RWPE1 (cell line): Measurements from ENCODE around the gene JADE2.
"Not testable (repeated sequence)": the region's sequence is repeated elsewhere in the genome, so short reads cannot be mapped to it uniquely, and the experiment has no call there.

Source experiments
- CTCF ChIA-PET: fragments of 350-600 bp; sonication (Branson Sonifier 250); formaldehyde crosslinking; extraction: SDS; loops from one replicate; lab custom pipeline; 2021; lab: Yijun Ruan, JAX
- POLR2A ChIA-PET: fragments of 400-600 bp; formaldehyde crosslinking; extraction: SDS; loops from one replicate; lab custom pipeline; 2020; ENCODE audit warnings: antibody characterized with exemption; ENCODE audit not compliant: low non-redundant PET; lab: Yijun Ruan, JAX
- DNase-seq: peaks from one replicate; pipeline ENCODE4 v3.0.0; 2012; ENCODE audit warnings: low spot score
- H3K27ac ChIP-seq: fragments of 450-650 bp; 2 replicates; pipeline ENCODE4 v1.5.1; 2017
- CTCF ChIP-seq: fragments of 450-650 bp; conservative IDR thresholded peaks from 2 replicates; pipeline ENCODE4 v1.5.1; 2017; ENCODE audit warnings: low read depth, mild to moderate bottlenecking

The JADE2 gene

GRCh38 chr5:134490925-134491271 is 34.6 kb upstream of the JADE2 start:
- no peak overlapping the region for H3K27ac ChIP-seq
- CTCF ChIA-PET, result no interaction called here
- POLR2A ChIA-PET, result no interaction called here
- no peak for TF ChIP-seq CTCF
- DNase-seq, result no peak

- CTCF ChIA-PET, result interaction anchor here (0.6 kb wide), 1 partner anchor 14 kb away, joined by 3 read pairs; no protein-coding TSS in a partner anchor
- TF ChIP-seq CTCF, result no peak
- POLR2A ChIA-PET, result no interaction called here
- H3K27ac ChIP-seq, result no peak overlapping the region
- DNase-seq, result no peak
Measured at GRCh38 chr5:134491841-134492442, 33.5 kb upstream of the JADE2 start.

- no peak for DNase-seq
- POLR2A ChIA-PET, result no interaction called here
- CTCF ChIA-PET, result interaction anchor here (0.6 kb wide), 1 partner anchor 15 kb away, joined by 3 read pairs; no protein-coding TSS in a partner anchor
- no peak overlapping the region for H3K27ac ChIP-seq
- no peak for TF ChIP-seq CTCF
Measured at GRCh38 chr5:134492568-134492967, 32.9 kb upstream of the JADE2 start.

- CTCF ChIA-PET, result interaction anchor here (0.9 kb wide), 2 partner anchors 9 to 267 kb away, joined by 3 read pairs; no protein-coding TSS in a partner anchor
- POLR2A ChIA-PET, result no interaction called here
- no peak for TF ChIP-seq CTCF
- no peak overlapping the region for H3K27ac ChIP-seq
- DNase-seq, result no peak
Measured at GRCh38 chr5:134493461-134494055, 31.9 kb upstream of the JADE2 start.

- H3K27ac ChIP-seq, result no peak overlapping the region
- CTCF ChIA-PET, result interaction anchor here (0.6 to 0.7 kb wide), 2 partner anchors 8 to 70 kb away, joined by 4 to 7 read pairs; no protein-coding TSS in a partner anchor
- POLR2A ChIA-PET, result no interaction called here
- DNase-seq, result no peak
- TF ChIP-seq CTCF, result no peak
Measured at GRCh38 chr5:134494780-134495179, 30.7 kb upstream of the JADE2 start.

- POLR2A ChIA-PET, result not testable (repeated sequence)
- CTCF ChIA-PET, result interaction anchor here (0.6 kb wide), 1 partner anchor 88 kb away, joined by 3 read pairs; no protein-coding TSS in a partner anchor
Measured at GRCh38 chr5:134499905-134500304, 25.6 kb upstream of the JADE2 start.

More at GRCh38 chr5:134499905-134500304, 25.6 kb upstream of the JADE2 start:
- not testable (repeated sequence) for H3K27ac ChIP-seq, DNase-seq
